NCI-H345 (cell line): Measurements from ENCODE around the gene PROS1.

Experiments used
- DNase-seq: peaks from one replicate; lab custom pipeline; 2025; lab: John Stamatoyannopoulos, UW

The PROS1 gene

GRCh38 chr3:93973131-93974126, at the start of gene PROS1:
Gene PROS1 (minus strand): TSS chr3:93973896. CDS start chr3:93973749, 147 bp downstream.
- DNase-seq = peak; percentile 43

DNA sequence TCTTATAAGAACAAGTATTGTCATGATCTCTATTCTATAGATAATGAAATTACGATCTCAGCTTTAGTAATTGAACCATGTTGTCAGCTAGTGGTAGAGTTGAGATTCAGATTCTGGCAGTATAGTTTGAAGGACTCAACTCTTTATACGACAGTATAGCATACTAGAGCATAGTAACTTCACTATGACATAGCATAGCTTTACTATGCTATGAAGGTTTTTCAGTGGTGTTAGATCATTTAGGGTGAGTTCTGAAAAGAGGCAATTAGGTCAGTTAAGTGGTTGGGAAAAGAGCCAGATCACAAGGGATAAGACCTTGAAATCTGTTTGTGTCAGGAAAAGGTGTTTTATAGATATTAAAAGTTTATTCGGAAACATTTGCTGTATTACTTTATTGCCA, 46.6 kb upstream of the PROS1 start:
- no peak for DNase-seq

GRCh38 chr3:94019659-94020058, 46.0 kb upstream of the PROS1 start:
- DNase-seq = no peak

DNA sequence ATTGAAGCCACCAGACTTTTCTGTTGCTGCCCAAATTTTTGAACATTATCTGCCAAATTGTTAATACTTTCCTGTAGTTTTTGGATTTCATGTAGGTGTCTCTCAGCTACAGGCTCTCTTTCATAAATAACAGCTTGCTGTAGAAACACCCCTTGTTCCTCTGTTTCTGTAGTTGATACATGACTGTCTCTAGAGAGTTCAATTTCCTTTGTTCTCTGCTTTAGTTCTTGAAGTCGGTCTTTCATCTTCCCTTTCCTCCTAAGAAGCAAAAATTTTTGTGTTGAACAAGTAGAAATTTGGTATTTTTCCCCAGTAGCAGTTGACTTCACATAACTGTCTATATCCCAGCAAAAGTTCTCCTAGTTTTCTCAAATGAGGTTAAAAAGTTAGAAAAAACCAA, 41.3 kb upstream of the PROS1 start:
- DNase-seq = no peak

- DNase-seq = no peak
Measured at GRCh38 chr3:94012185-94012584, 38.5 kb upstream of the PROS1 start.

- DNase-seq = no peak
Measured at GRCh38 chr3:94011233-94011711, 37.6 kb upstream of the PROS1 start.

DNA sequence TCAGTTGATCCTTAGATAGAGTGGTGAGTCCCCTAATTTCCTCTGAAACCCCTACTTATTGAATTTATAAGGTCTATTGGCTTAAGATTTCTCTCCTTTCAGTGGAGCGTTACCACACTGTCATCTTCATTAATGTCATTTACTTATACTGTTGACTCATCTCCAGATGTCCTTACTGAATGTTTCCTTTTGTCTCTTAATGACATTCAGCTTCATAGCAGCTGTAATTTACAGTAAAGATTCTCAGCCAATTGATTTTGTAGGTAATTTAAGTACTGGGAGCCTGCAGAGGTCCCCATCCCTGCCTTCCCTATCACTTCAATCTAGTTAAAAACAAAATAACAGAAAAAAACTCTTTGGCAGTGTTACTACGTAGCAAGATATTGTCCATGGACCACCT, 35.9 kb upstream of the PROS1 start:
- DNase-seq = no peak

DNA sequence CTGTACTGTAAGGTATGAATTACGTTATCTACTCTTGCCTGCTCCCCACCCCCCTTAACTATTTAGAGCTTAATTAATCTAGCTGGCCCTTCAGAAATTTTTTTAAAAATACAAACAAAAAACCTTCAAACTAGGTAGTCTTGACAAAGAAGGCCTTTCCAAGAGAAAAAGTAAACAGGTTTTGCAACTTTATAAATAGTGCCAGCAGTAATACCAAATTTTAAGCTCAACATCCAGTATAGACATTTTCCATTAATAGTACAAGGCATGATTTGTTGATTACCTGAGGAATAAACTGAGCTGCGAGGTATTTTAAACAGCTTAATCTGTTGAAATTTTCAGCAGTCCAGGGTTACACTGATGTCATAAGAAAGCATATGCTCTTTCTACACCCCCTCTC, 34.6 kb upstream of the PROS1 start:
- DNase-seq = no peak

DNA sequence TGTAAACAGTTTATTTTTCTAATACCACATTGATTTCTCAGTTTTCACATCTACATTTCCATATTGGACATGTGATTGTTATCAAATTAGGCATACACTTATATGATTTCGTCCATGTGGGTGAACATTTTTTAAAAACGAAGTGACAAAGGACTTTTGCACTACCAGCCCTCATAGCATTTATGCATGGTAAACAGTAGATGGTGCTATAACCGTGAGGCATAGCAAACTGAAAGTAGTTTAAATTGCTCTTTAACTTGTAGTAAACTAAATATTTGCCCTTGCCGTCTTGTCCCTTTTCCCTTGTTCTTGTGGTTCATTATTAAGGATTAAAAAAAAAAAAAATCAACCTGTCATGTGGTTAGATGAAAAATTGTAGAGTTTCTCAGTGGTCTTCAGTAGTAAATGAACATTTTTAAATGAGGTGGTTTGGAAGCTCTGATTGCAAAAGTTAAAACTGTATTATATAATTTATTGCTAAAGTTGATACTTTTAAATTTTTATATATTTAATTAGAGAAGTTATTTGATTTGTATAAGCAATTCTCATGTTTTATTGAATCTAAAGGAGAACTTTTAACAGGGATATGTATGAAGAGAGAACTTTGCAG, 30.7 kb upstream of the PROS1 start:
- DNase-seq = no peak

DNA sequence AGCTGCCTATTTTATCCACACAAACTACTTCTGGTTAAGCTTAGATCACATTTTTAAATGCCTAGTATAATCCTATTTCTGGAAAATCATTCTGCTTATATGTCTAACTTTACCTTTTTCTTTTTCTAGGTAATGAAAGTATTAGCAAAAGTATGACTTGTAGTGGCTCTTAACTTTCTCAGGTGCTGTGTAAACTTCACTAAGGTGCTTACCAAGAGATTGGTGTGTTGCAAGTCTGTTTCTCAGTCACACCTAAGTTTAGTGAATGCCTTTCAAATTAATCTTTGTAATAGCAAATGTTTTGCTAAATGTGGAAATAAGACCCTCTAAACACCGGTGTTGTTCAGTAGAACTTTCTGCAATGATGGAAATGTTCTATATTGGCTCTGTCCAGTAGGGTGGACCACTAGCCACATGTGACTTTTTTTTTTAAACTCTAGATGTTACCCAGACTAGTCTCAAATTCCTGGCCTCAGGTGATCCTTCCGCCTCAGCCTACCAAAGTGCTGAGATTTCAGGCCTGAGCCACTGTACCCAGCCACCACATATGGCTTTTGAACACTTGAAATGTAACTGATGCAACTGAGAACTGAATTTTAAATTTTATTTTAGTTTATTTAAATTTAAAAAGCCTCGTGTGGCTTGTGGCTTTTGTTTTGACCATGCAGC, 28.3 kb upstream of the PROS1 start:
- DNase-seq = no peak

GRCh38 chr3:94001191-94001590, 27.5 kb upstream of the PROS1 start:
- no peak for DNase-seq

DNA sequence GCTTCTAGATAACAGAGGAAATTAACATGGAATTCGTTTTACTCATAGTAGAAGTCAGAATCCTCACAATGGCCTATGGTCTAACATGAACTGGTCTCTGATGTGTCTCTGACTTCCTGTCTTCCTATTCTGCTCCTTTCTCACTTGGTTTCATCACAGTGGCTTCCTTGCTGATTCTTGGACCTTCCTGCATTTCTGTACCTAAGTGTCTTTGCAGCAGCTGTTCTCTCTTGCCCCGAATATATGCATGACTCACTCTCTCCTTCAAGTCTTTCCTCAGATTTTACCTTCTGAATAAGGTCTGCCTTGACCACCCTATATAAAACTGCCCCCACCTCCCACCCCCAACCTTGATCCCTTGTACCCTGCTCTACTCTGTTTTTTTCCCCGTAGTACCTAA, 20.4 kb upstream of the PROS1 start:
- DNase-seq = no peak

DNA sequence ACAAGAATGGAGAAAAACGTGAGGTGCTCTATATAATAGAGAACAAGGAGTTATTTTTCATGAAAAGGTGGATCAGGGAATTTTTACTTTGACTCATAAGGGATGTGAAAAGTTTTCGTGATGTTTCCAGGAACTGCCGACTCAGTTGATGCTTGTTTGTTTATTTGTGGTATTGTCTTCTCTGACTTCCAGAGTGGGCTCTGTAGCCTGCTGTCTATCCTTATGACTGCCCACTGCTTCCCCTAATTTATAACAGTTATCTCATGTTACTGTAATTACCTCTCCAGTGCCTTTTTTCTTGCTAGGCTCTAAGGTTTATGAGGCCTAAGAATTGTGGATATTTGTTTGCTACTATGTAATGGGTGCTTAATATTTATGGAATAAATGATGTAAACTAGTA, 18.5 kb upstream of the PROS1 start:
- no peak for DNase-seq

GRCh38 chr3:93991631-93992030, 17.9 kb upstream of the PROS1 start:
- DNase-seq = no peak

DNA sequence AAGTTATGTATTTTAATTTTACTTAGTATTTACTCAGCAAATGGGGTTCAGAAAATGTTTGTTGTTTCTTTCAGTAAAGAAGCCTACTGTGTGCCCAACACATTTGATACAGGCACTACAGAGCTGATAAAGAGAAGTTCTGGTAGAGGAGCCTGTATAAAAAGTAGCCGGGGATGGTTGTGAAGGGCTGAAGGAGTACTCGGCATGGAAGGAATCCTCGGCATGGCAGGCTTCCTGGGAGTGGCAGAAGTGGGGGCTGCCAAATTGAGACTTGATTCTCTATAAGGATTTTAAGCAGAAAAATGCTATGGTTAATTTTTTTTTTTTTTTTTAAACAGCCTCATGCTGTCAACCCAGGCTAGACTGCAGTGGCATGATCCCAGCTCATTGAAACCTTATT, 15.5 kb upstream of the PROS1 start:
- DNase-seq = no peak

DNA sequence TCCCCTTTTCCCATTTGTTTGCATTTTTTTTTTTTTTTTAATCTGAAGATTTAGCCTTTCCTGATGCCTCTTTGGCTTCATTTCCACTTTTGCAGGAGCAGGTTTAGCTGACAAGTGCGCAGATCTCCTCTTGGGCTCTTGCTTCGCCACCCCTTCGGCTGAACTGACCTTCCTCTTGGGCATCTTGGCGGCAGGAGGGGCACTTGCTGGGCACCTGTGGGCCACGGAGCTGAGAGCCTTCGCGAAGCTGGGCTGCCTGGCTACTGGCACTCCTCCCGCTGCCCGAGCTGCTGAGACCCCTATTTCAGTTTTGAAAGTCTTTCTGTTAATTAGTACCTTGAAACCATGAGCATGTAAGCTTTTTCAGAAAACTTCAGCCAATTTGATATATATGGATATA, 15.1 kb upstream of the PROS1 start:
- DNase-seq = no peak

- DNase-seq = no peak
Measured at GRCh38 chr3:93988283-93988682, 14.6 kb upstream of the PROS1 start.

GRCh38 chr3:93984618-93985017, 10.9 kb upstream of the PROS1 start:
- no peak for DNase-seq

GRCh38 chr3:93983408-93983807, 9.7 kb upstream of the PROS1 start:
- no peak for DNase-seq

DNA sequence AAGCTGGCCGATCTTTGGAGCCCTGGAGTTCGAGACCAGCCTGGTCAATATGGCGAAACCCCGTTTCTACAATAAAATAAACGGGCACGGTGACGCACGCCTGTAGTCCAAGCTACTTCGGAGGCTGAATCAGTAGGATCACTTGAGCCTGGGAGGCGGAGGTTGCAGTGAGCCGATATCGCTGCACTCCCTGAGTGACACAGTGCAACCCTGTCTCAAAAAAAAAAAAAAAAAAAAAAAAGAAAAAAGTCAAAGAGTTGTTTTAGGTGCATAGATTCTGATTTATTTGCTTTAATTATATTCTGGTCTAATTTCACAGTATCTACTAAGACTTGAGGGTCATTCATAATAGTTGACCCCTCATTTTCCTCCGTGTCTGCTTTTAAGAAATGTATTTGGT, 8.0 kb upstream of the PROS1 start:
- DNase-seq = no peak

DNA sequence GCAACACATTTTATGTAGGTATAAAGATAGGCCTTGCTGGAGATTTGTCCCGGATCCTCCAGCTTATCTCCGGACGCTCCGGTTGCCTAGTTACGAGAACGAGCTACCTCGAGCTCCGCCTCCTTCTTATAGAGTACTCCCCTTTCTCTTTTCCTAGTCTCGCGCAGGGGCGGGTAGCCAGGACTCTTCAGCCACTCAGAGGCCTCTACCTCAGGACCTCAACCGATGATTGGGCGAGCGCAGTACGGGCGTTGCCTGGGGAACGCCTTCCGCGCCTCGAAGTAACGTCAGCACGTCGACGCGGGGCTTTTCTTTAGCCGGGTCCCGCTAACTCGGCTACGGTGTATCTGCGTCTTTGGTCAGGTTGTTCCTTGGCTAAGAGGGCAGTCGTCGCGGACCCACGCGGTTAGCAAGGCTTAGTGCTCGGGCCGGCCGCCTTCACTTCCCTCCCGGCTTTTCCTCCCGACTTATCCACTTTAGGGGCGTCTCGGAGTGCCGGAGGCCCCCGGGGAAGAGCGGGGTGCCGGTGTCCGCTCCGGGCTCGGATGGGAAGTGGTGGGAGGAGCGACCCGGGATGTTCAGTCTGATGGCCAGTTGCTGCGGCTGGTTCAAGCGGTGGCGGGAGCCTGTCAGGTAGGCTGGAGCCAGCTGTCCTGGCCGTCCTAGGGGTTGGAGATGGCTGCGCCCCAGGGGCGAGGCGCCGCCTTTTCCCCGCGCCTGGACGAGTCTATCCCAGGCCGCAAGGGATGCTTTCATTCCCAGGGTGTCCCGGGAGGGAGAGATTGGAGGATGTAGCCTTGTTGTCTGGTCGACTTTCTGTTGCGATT, 6.4 kb upstream of the PROS1 start, which contains the start of gene ARL13B:
Gene ARL13B (plus strand): TSS at position 306 of the 827 bp plus-strand sequence. CDS start 269 bp downstream, at position 575.
- peak; percentile 98 for DNase-seq

DNA sequence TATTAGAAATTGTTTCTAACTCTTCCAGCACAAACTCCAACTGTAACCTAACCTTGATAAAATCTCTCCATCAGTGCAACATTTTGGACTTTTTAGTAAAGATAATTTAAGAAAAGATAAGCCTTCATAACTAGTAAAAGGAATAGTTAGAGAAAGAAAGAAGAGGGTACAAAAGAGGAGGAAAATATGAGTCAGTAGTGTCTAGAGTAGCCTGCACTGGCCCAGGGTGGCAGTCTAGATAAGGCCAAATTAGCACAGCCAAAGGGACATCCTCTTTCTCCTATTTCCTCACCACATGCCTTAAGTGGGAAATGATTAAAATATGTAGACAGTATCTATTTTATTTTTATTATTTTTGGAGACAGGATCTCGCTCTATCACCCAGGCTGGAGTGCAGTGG, 3.7 kb downstream of the PROS1 start:
- DNase-seq = no peak
